NB4 (cell line): Measurements from ENCODE around the gene FAM193A.

Experiments
- MYC ChIP-seq: IDR thresholded peaks from 2 replicates; pipeline ENCODE4 v1.6.1; 2011; ENCODE audit warnings: low read depth, low read length
- POLR2A ChIP-seq: IDR thresholded peaks from 2 replicates; pipeline ENCODE4 v1.6.1; 2011; ENCODE audit warnings: mild to moderate bottlenecking; ENCODE audit not compliant: insufficient read length; ENCODE audit errors: extremely low read depth
- TF ChIP-seq, protein P1 (sequence below): IDR thresholded peaks from one replicate; pipeline ENCODE4 v1.5.1; 2012; ENCODE audit warnings: low read depth, low read length

DNA sequence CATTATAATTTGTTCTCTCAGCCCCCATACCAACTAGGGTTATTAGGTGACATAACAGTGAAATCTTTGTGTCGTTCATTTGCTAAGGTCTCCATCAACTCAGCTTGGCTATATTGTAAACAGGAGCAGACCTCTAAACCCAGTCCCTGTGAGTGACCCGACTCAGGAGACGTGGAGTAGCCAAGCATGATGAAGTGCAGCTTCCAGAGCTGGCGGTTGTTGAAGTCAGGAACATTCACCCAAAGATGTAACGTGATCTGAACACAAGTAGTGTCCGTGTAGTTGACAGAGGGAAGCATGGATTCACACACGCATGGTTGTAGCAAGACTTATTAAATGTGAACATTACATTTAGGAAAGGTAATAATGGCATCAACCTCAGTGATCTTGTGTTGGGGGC lies 102.3 kb downstream of the FAM193A start:
- TF ChIP-seq MYC = no peak
- TF ChIP-seq, protein P1, sequence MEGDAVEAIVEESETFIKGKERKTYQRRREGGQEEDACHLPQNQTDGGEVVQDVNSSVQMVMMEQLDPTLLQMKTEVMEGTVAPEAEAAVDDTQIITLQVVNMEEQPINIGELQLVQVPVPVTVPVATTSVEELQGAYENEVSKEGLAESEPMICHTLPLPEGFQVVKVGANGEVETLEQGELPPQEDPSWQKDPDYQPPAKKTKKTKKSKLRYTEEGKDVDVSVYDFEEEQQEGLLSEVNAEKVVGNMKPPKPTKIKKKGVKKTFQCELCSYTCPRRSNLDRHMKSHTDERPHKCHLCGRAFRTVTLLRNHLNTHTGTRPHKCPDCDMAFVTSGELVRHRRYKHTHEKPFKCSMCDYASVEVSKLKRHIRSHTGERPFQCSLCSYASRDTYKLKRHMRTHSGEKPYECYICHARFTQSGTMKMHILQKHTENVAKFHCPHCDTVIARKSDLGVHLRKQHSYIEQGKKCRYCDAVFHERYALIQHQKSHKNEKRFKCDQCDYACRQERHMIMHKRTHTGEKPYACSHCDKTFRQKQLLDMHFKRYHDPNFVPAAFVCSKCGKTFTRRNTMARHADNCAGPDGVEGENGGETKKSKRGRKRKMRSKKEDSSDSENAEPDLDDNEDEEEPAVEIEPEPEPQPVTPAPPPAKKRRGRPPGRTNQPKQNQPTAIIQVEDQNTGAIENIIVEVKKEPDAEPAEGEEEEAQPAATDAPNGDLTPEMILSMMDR = no peak
- TF ChIP-seq POLR2A = no peak
